DND-41 (cell line): ENCODE data around the gene INKA2.
"Not testable (repeated sequence)": the region's sequence is repeated elsewhere in the genome, so short reads cannot be mapped to it uniquely, and the experiment has no call there.

Experiments used
- ATAC-seq: fragments of 200-7000 bp; cut with Tn5 transposase; 3 replicates; pipeline ENCODE4 v1.9.1; 2021; ENCODE audit warnings: low read depth; ENCODE audit not compliant: insufficient read depth
- DNase-seq: peaks from one replicate; pipeline ENCODE4 v3.0.0-alpha.2; 2020
- H2AFZ ChIP-seq: 2 replicates; pipeline ENCODE4 v1.6.0; 2012; ENCODE audit warnings: low read depth, low read length
- H3K27ac ChIP-seq: 2 replicates; pipeline ENCODE4 v1.5.1; 2012; ENCODE audit warnings: low read length, inconsistent platforms
- H3K27me3 ChIP-seq: fragments of 200-600 bp; sonication (generic); 2 replicates; pipeline ENCODE4 v1.6.0; 2012; ENCODE audit warnings: low read length, mild to moderate bottlenecking, inconsistent platforms; ENCODE audit not compliant: insufficient read depth, poor library complexity
- H3K36me3 ChIP-seq: 2 replicates; pipeline ENCODE4 v1.5.1; 2012; ENCODE audit warnings: low read length, inconsistent platforms; ENCODE audit not compliant: insufficient read depth
- H3K4me1 ChIP-seq: 2 replicates; pipeline ENCODE4 v1.5.1; 2012; ENCODE audit warnings: mild to moderate bottlenecking, low read length; ENCODE audit not compliant: insufficient read depth
- H3K4me2 ChIP-seq: 2 replicates; pipeline ENCODE4 v1.6.0; 2012; ENCODE audit warnings: mild to moderate bottlenecking, moderate library complexity, low read length, inconsistent platforms; ENCODE audit not compliant: insufficient read depth
- H3K4me3 ChIP-seq, 2 experiments: fragments of 200-600 bp in 1 of 2; shearing (Covaris generic) in 1 of 2; 2 replicates each; pipeline ENCODE4 v1.5.1; 2012 to 2016; ENCODE audit warnings: inconsistent platforms in 2 of 2, low read length in 2 of 2, mild to moderate bottlenecking in 2 of 2, low read depth in 1 of 2, moderate library complexity in 1 of 2
- H3K79me2 ChIP-seq: 2 replicates; pipeline ENCODE4 v1.6.0; 2012; ENCODE audit warnings: low read length, inconsistent platforms; ENCODE audit not compliant: insufficient read depth
- H3K9ac ChIP-seq: 2 replicates; pipeline ENCODE4 v1.6.0; 2012; ENCODE audit warnings: low read depth, mild to moderate bottlenecking, inconsistent platforms, low read length, moderate library complexity
- H3K9me3 ChIP-seq: 2 replicates; pipeline ENCODE4 v1.5.1; 2012; ENCODE audit warnings: low read length, moderate library complexity, mild to moderate bottlenecking, inconsistent platforms; ENCODE audit not compliant: insufficient read depth, severe bottlenecking
- H4K20me1 ChIP-seq: 2 replicates; pipeline ENCODE4 v1.6.0; 2012; ENCODE audit warnings: low read length; ENCODE audit not compliant: insufficient read depth
- CTCF ChIP-seq: IDR thresholded peaks from 2 replicates; pipeline ENCODE4 v1.5.1; 2012; ENCODE audit warnings: borderline replicate concordance, low read length, moderate library complexity, mild to moderate bottlenecking; ENCODE audit not compliant: poor library complexity, severe bottlenecking; ENCODE audit errors: extremely low read depth
- EZH2 ChIP-seq: IDR thresholded peaks from 3 replicates; pipeline ENCODE4 v1.6.1; 2012; ENCODE audit warnings: borderline replicate concordance, low read depth, mild to moderate bottlenecking, moderate library complexity, low read length, inconsistent platforms; ENCODE audit not compliant: severe bottlenecking

The INKA2 gene

DNA sequence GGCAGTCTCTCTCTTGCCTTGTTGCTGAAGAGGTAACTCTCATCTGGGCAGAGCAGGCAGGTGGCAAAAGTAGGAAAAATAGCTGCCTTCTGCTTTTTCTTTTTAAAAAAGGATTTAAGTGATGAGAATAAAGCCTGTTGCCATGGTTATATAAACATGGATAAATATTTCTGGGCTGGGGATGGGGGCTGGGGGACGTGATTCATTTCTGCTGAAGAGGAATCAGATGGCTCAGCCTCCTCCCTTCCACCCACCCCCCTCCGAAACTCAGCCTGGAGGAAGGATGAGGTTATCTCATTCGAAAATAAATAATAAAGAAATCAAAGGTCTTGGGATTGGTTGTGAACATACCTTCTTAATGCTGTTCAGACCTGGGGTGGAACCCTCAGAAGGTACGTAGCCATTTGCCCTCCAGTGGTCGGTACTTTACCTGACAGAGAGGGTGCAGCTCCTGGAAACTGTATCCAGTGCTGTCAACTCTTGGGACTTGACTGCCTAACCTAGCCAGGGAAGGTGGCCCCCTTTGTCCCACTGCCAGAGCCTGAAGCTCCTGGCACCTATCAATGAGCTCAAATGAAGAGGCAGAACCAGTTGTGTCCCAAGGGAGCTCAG is 3.8 kb upstream of the INKA2 start:
- Histone ChIP-seq H3K27me3 (peaks cover 9% of the 10 kb centered on the region), H2AFZ (no peak overlapping the region), H3K4me1 (peaks cover 22% of the 10 kb centered on the region), H3K27ac (no peak overlapping the region), H4K20me1 (no peaks in the 10 kb centered on the region), H3K36me3 (no peaks in the 10 kb centered on the region), H3K9me3 (no peaks in the 10 kb centered on the region), H3K4me3 (no peak overlapping the region), H3K4me2 (no peak overlapping the region), H3K9ac (no peak overlapping the region), H3K79me2 (no peaks in the 10 kb centered on the region)
- TF ChIP-seq EZH2 (no peak), CTCF (no peak)
- no peak for DNase-seq
- no peak for ATAC-seq

DNA sequence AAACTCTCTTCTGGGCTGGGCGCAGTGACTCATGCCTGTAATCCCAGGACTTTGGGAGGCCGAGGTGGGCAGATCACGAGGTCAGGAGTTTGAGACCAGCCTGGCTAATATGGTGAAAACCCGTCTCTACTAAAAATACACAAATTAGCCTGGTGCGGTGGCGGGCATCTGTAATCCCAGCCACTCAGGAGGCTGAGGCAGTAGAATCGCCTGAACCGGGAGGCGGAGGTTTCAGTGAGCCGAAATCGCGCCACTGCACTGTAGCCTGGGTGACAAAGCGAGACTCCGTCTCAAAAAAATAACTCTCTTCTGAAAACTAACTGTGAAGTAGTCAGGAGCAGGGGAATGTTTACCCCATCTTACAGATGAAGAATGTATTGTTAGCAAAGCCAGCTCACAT is 3.1 kb upstream of the INKA2 start:
- not testable (repeated sequence) for H3K4me2 ChIP-seq, H3K36me3 ChIP-seq, DNase-seq, H3K9ac ChIP-seq, H3K27me3 ChIP-seq, H4K20me1 ChIP-seq, ATAC-seq, H3K79me2 ChIP-seq, H3K27ac ChIP-seq, H3K4me3 ChIP-seq, H3K9me3 ChIP-seq, H2AFZ ChIP-seq
- peaks cover 29% of the 10 kb centered on the region for H3K4me1 ChIP-seq

GRCh38 chr1:111739925-111740765 is 950 bp upstream of the INKA2 start:
- Histone ChIP-seq H2AFZ (peak overlapping the region; percentile 83), H3K4me1 (peaks cover 31% of the 10 kb centered on the region), H3K36me3 (no peaks in the 10 kb centered on the region), H3K9me3 (no peaks in the 10 kb centered on the region), H3K27me3 (peaks cover 9% of the 10 kb centered on the region), H3K27ac (peak overlapping the region; percentile 16; the same call in 1 of the 2 replicates), H3K9ac (peak overlapping the region; percentile 63), H3K79me2 (no peaks in the 10 kb centered on the region), H3K4me2 (peak overlapping the region; percentile 96), H3K4me3 (peak overlapping the region; percentile 47 to 71; a peak in 3 of 4 replicates), H4K20me1 (peaks cover 7% of the 10 kb centered on the region; the same call in 1 of the 2 replicates)
- ATAC-seq: no peak
- TF ChIP-seq CTCF (no peak), EZH2 (no peak)
- no peak for DNase-seq

DNA sequence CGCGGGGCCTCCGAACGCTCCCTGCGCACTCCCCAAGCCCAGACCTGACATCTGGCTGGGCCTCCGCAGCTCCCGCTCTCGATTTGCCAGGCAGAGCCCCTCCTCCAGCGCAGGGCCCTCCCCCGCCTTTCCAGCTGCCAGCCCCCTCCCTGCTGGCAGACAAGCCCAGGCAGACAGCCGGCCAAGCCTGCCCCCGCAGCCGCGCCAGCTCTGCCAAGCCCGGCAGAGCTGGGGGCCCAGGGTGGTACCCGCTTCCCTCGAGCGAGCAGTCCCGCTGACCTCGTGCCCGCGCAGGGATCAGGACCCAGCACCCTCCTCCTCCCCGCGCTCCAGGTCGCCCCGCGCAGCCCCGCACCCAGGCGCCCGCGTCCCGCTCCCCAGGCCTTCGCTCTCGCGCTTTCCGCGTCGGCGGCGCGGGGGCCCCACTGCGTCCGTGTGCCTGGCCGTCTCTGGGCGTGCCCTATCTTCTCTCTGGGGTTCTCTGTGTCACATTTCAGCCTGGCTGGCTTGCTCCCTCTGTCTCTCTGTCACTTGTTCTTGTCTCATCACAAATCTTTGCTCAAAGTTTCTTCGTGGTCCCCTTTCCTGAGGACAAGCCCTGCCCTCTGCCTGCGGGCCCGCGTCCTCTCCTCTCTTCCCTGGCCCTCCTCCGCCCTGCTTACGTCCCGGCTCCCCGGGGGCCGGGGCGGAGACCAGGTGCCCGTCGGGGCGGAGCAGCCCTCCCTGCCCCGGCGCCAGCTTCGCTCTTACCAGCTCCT is 580 bp downstream of the INKA2 start:
- H3K4me1 ChIP-seq: peaks cover 31% of the 10 kb centered on the region
- ATAC-seq: peak; percentile 82

More for the DNA sequence above, 580 bp downstream of the INKA2 start:
- Histone ChIP-seq H3K36me3 (no peaks in the 10 kb centered on the region), H3K27me3 (peaks cover 9% of the 10 kb centered on the region), H3K9me3 (no peaks in the 10 kb centered on the region), H3K79me2 (no peaks in the 10 kb centered on the region), H4K20me1 (peaks cover 7% of the 10 kb centered on the region; the same call in 1 of the 2 replicates), H3K4me3 (peak overlapping the region; percentile 47 to 71; a peak in 3 of 4 replicates), H3K9ac (peak overlapping the region; percentile 63), H2AFZ (peak overlapping the region; percentile 83), H3K4me2 (peak overlapping the region; percentile 96), H3K27ac (peak overlapping the region; percentile 61)
- peak; percentile 91 for DNase-seq
- TF ChIP-seq CTCF (no peak), EZH2 (no peak)
